Measurements from ENCODE around the gene UBE2G1. TPM values are rescaled to one million over a fixed set of nuclear protein-coding genes. Genes with fewer than 3 reads are reported as not detected.

The UBE2G1 gene
- total RNA-seq, 1 experiment from 2014 or later = 80.6 TPM

DNA sequence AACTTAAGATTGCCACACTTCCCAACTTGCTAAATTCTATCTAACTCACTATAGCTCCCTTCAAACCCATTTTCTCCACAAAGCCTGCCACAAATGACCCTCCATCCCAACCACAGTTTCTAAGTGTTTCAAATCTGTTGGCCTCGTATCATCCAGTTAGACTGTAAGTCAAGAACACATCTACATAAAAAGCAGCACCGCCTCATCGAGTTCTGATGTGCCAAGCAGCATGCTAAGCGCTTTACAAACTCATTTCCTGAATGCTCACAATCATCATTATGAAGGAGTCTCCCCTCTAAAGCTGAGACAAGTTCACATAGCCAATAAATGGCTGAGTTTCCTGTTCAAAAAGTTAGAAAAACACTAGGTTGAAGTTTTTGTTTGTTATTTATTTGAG is 93.5 kb downstream of the UBE2G1 start:
- BruUV-seq (replicated peaks) = no TSS peak
- peaks cover 0 to 7% of the 10 kb centered on the region in 2 experiments; a peak in 3 of 4 replicates for H3K36me3 ChIP-seq (ENCODE audit: control insufficient read depth in 1 of 2, insufficient read depth in 2 of 2, low read length in 2 of 2)

More for the DNA sequence above, 93.5 kb downstream of the UBE2G1 start:
- DNase-seq (ENCODE audit: low read depth, low spot score) (no peak), ATAC-seq (no peak)
- ChIA-PET CTCF (no interaction called here), POLR2A (no interaction called here), RAD21 (ENCODE audit: low non-redundant PET in 1 of 2, low total read pairs in 2 of 2, uncharacterized antibody in 2 of 2, unreplicated experiment in 2 of 2) (no interaction called here)
- intact Hi-C loops (cut with micrococcal nuclease) = no loop called here
- TF ChIP-seq POLR2A (IDR thresholded peaks at IDR 0.05; ENCODE audit: borderline replicate concordance, extremely low read depth, insufficient read depth, insufficient read length) (no peak), SIN3A (IDR thresholded peaks at IDR 0.05; ENCODE audit: low read depth) (no peak), ELF1 (IDR thresholded peaks at IDR 0.05; ENCODE audit: borderline replicate concordance, low read depth) (no peak), TCF7L2 (IDR thresholded peaks at IDR 0.05; ENCODE audit: borderline replicate concordance, extremely low read depth, insufficient read depth, insufficient read length) (no peak), EZH2phosphoT487 (IDR thresholded peaks at IDR 0.05; ENCODE audit: borderline replicate concordance) (no peak), JUND (IDR thresholded peaks at IDR 0.05) (no peak), ZNF274 (IDR thresholded peaks at IDR 0.05; ENCODE audit: low read depth, low read length) (no peak), EGR1 (IDR thresholded peaks at IDR 0.05; ENCODE audit: low read depth) (no peak), CBX3 (IDR thresholded peaks at IDR 0.05; ENCODE audit: low read depth) (no peak), SRF (IDR thresholded peaks at IDR 0.05; ENCODE audit: low read depth) (no peak), SP1 (IDR thresholded peaks at IDR 0.05; ENCODE audit: low read depth) (no peak), CEBPB (IDR thresholded peaks at IDR 0.05; ENCODE audit: low read depth) (no peak), POLR2AphosphoS5 (IDR thresholded peaks at IDR 0.05; ENCODE audit: low read depth, low read length) (no peak), YY1 (IDR thresholded peaks at IDR 0.05; ENCODE audit: extremely low read depth, insufficient replicate concordance, low read depth, low read length) (no peak)
- TF ChIP-seq, protein P1, sequence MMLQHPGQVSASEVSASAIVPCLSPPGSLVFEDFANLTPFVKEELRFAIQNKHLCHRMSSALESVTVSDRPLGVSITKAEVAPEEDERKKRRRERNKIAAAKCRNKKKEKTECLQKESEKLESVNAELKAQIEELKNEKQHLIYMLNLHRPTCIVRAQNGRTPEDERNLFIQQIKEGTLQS (IDR thresholded peaks at IDR 0.05) = no peak
- TF ChIP-seq, protein P2, sequence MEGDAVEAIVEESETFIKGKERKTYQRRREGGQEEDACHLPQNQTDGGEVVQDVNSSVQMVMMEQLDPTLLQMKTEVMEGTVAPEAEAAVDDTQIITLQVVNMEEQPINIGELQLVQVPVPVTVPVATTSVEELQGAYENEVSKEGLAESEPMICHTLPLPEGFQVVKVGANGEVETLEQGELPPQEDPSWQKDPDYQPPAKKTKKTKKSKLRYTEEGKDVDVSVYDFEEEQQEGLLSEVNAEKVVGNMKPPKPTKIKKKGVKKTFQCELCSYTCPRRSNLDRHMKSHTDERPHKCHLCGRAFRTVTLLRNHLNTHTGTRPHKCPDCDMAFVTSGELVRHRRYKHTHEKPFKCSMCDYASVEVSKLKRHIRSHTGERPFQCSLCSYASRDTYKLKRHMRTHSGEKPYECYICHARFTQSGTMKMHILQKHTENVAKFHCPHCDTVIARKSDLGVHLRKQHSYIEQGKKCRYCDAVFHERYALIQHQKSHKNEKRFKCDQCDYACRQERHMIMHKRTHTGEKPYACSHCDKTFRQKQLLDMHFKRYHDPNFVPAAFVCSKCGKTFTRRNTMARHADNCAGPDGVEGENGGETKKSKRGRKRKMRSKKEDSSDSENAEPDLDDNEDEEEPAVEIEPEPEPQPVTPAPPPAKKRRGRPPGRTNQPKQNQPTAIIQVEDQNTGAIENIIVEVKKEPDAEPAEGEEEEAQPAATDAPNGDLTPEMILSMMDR (IDR thresholded peaks at IDR 0.05 in 2 of 3, conservative IDR thresholded peaks at IDR 0.05 in 1 of 3; ENCODE audit: borderline replicate concordance in 1 of 3, insufficient read depth in 1 of 3, low read depth in 2 of 3, low read length in 2 of 3) = no peak
- TF ChIP-seq, protein P3, sequence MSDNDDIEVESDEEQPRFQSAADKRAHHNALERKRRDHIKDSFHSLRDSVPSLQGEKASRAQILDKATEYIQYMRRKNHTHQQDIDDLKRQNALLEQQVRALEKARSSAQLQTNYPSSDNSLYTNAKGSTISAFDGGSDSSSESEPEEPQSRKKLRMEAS (IDR thresholded peaks at IDR 0.05) = no peak
- Histone ChIP-seq H3K9me3 (ENCODE audit: control insufficient read depth in 1 of 2, insufficient read depth in 1 of 2, low read depth in 1 of 2, low read length in 2 of 2) (no peaks in the 10 kb centered on the region), H3K9ac (ENCODE audit: low read length) (no peak overlapping the region), H3K4me2 (ENCODE audit: low read length) (no peak overlapping the region), H2AFZ (ENCODE audit: low read depth, low read length, poor library complexity, severe bottlenecking) (no peak overlapping the region), H3K27ac (ENCODE audit: low read depth, low read length) (no peak overlapping the region), H3K79me2 (ENCODE audit: insufficient read depth, low read length) (peaks cover 34% of the 10 kb centered on the region), H4K20me1 (ENCODE audit: insufficient read depth) (peaks cover under 1% of the 10 kb centered on the region; the same call in 1 of the 2 replicates), H3K4me1 (ENCODE audit: control insufficient read depth in 1 of 2, insufficient read depth in 2 of 2, low read length in 2 of 2) (no peaks in the 10 kb centered on the region), H3K9me2 (ENCODE audit: insufficient read depth) (no peaks in the 10 kb centered on the region), H3K4me3 (replicated peaks in 1 of 2; ENCODE audit: low read depth in 1 of 2, low read length in 2 of 2) (no peak overlapping the region), H3K27me3 (ENCODE audit: insufficient read depth, low read length) (no peaks in the 10 kb centered on the region)

Data from HCT116 (cell line).